ENCODE results near the gene DPP6. TPM values are rescaled to one million over a fixed set of nuclear protein-coding genes. Genes with fewer than 3 reads are reported as not detected.

DPP6 gene
- total RNA-seq, 1 donor from 2014 or later: not detected

DNA sequence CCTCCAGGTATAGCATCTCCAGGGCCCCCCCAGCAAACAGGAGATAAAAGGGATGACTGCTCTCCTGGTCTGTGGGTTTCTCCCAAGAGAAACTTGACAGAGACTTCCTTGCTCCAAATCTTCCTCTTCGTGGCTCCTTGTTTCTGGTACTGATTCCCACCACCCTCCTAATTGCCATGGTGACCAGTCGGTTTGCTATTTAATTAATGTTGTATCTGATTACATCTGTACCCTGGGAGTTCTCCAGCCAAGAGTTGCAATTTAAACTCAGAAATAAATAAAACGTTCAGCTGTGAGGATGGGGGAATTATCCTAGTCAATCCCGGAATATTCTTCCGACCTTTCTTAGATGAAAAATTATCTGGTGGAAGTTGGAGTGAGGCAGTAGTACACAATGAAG, 686.0 kb downstream of the DPP6 start:
- no peak for DNase-seq
- H3K4me3 Mint-ChIP-seq: no peak overlapping the region
- ChIA-PET POLR2A (no interaction called here), CTCF (no interaction called here)
- TF ChIP-seq, protein P1, sequence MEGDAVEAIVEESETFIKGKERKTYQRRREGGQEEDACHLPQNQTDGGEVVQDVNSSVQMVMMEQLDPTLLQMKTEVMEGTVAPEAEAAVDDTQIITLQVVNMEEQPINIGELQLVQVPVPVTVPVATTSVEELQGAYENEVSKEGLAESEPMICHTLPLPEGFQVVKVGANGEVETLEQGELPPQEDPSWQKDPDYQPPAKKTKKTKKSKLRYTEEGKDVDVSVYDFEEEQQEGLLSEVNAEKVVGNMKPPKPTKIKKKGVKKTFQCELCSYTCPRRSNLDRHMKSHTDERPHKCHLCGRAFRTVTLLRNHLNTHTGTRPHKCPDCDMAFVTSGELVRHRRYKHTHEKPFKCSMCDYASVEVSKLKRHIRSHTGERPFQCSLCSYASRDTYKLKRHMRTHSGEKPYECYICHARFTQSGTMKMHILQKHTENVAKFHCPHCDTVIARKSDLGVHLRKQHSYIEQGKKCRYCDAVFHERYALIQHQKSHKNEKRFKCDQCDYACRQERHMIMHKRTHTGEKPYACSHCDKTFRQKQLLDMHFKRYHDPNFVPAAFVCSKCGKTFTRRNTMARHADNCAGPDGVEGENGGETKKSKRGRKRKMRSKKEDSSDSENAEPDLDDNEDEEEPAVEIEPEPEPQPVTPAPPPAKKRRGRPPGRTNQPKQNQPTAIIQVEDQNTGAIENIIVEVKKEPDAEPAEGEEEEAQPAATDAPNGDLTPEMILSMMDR (IDR thresholded peaks at IDR 0.05): no peak
- H3K36me3 Mint-ChIP-seq (ENCODE audit: low read depth): no peaks in the 10 kb centered on the region
- H3K9me3 Mint-ChIP-seq: no peaks in the 10 kb centered on the region
- no peaks in the 10 kb centered on the region for H3K4me1 Mint-ChIP-seq
- H3K27ac Mint-ChIP-seq: no peak overlapping the region
- intact Hi-C loops (cut with micrococcal nuclease): no loop called here
- no peak for ATAC-seq (ENCODE audit: low read depth)
- no peaks in the 10 kb centered on the region for H3K27me3 Mint-ChIP-seq

- Mint-ChIP-seq H3K27ac (no peak overlapping the region), H3K4me3 (no peak overlapping the region), H3K27me3 (no peaks in the 10 kb centered on the region), H3K36me3 (ENCODE audit: low read depth) (no peaks in the 10 kb centered on the region), H3K9me3 (no peaks in the 10 kb centered on the region), H3K4me1 (no peaks in the 10 kb centered on the region)
- intact Hi-C loops (cut with micrococcal nuclease): no loop called here
- POLR2A ChIA-PET: no interaction called here
- TF ChIP-seq, protein P1 (IDR thresholded peaks at IDR 0.05): no peak
- CTCF ChIA-PET: no interaction called here
- DNase-seq: no peak
- ATAC-seq (ENCODE audit: low read depth): no peak
Measured at GRCh38 chr7:154741131-154741530, 688.9 kb downstream of the DPP6 start.

DNA sequence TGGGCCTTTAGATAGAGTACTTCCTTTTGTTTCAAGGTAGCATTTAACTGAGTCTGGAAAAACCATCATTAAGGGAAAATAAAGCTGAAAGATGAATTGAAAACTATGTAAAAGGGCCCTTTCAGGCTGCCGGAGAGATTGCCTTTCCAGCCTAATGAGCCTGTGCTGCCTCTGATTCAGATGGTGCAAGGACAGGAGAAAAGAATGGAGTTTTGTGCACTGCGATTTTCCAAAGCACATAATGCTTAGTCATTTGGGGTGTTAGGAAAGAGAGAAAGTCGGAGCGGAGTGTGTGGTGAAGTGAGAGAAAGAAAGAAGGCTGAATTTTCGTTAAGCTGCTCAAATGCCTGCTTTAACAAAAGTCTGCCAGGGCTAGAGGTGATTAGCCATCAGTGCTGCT, 691.0 kb downstream of the DPP6 start:
- no peaks in the 10 kb centered on the region for H3K4me1 Mint-ChIP-seq
- ATAC-seq (ENCODE audit: low read depth): no peak
- H3K9me3 Mint-ChIP-seq: no peaks in the 10 kb centered on the region
- TF ChIP-seq, protein P1 (IDR thresholded peaks at IDR 0.05): no peak
- H3K27ac Mint-ChIP-seq: no peak overlapping the region
- intact Hi-C loops (cut with micrococcal nuclease): no loop called here
- no peaks in the 10 kb centered on the region for H3K27me3 Mint-ChIP-seq
- no peaks in the 10 kb centered on the region for H3K36me3 Mint-ChIP-seq (ENCODE audit: low read depth)
- CTCF ChIA-PET: interaction anchor here (1.1 kb wide), 1 partner anchor 16 kb away, joined by 3 read pairs; no protein-coding TSS in a partner anchor
- POLR2A ChIA-PET: no interaction called here
- no peak for DNase-seq
- H3K4me3 Mint-ChIP-seq: no peak overlapping the region

- Mint-ChIP-seq H3K4me1 (no peaks in the 10 kb centered on the region), H3K36me3 (ENCODE audit: low read depth) (no peaks in the 10 kb centered on the region), H3K27ac (no peak overlapping the region), H3K4me3 (no peak overlapping the region), H3K27me3 (no peaks in the 10 kb centered on the region), H3K9me3 (no peaks in the 10 kb centered on the region)
- ATAC-seq (ENCODE audit: low read depth): no peak
- CTCF ChIA-PET: no interaction called here
- POLR2A ChIA-PET: no interaction called here
- no peak for DNase-seq
- intact Hi-C loops (cut with micrococcal nuclease): no loop called here
- TF ChIP-seq, protein P1 (IDR thresholded peaks at IDR 0.05): no peak
Measured at GRCh38 chr7:154744256-154744860, 692.2 kb downstream of the DPP6 start.

- Mint-ChIP-seq H3K9me3 (no peaks in the 10 kb centered on the region), H3K27me3 (no peaks in the 10 kb centered on the region), H3K4me1 (no peaks in the 10 kb centered on the region), H3K36me3 (ENCODE audit: low read depth) (no peaks in the 10 kb centered on the region), H3K27ac (no peak overlapping the region), H3K4me3 (no peak overlapping the region)
- ChIA-PET CTCF (no interaction called here), POLR2A (no interaction called here)
- TF ChIP-seq, protein P1 (IDR thresholded peaks at IDR 0.05): no peak
- DNase-seq (no peak), ATAC-seq (ENCODE audit: low read depth) (no peak)
- intact Hi-C loops (cut with micrococcal nuclease): no loop called here
Measured at GRCh38 chr7:154744861-154745258, 692.7 kb downstream of the DPP6 start.

Measured in activated B cell treated with CpG ODN at 0.5 μM for 24 hours (primary cell).